ENCODE measurements around the gene GMPPB.

GRCh38 chr3:49702672-49703071 lies 21.1 kb downstream of the GMPPB start:
- TF ChIP-seq POLR2AphosphoS5 (IDR thresholded peaks at IDR 0.05; ENCODE audit: low read depth) (no peak), CTCF (IDR thresholded peaks at IDR 0.05; ENCODE audit: insufficient read depth, low read length) (no peak), GABPA (IDR thresholded peaks at IDR 0.05; ENCODE audit: low read depth) (no peak)
